A172 (cell line): ENCODE results near the gene NFE2. TPM values are rescaled to one million over a fixed set of nuclear protein-coding genes. Genes with fewer than 3 reads are reported as not detected.
A peak's percentile ranks its signal among the peaks of the same experiment; 100 is the strongest.
"Not testable (repeated sequence)": the region's sequence is repeated elsewhere in the genome, so short reads cannot be mapped to it uniquely, and the experiment has no call there.

Source experiments
- DNase-seq: peaks from one replicate; pipeline ENCODE4 v3.0.0-alpha.2; 2015; ENCODE audit warnings: low spot score
- total RNA-seq: library from RNA; depleted of rRNA; stranded (reverse); fragments of >200 nt; shearing (Covaris generic); gene quantifications from 2 replicates; pipeline ENCODE4 v1.2.3, GENCODE V29; 2014

NFE2 gene
- total RNA-seq, 1 experiment from 2014 or later, result not detected

DNA sequence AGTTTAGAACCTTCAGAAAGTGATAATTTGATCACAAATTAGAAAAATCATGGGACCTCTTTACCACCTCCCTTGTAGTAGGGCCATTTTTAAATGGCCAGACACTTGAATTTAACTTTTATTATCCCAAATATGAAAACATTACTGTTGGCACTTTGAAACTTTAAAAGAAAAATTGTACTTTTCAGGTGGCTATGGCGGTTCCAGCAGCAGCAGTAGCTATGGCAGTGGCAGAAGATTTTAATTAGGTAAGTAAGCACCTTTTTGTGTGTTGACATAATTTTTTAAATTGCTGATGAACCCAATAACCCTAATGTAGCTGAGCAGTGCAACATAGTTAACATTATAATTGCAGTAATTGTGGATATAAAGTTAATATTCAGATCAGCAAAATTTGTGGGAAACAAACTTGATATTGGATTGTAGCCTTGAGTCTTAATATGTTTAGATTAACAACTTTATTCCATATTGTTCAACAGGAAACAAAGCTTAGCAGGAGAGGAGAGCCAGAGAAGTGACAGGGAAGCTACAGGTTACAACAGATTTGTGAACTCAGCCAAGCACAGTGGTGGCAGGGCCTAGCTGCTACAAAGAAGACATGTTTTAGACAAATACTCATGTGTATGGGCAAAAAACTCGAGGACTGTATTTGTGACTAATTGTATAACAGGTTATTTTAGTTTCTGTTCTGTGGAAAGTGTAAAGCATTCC, 16.6 kb downstream of the NFE2 start:
- not testable (repeated sequence) for DNase-seq

DNA sequence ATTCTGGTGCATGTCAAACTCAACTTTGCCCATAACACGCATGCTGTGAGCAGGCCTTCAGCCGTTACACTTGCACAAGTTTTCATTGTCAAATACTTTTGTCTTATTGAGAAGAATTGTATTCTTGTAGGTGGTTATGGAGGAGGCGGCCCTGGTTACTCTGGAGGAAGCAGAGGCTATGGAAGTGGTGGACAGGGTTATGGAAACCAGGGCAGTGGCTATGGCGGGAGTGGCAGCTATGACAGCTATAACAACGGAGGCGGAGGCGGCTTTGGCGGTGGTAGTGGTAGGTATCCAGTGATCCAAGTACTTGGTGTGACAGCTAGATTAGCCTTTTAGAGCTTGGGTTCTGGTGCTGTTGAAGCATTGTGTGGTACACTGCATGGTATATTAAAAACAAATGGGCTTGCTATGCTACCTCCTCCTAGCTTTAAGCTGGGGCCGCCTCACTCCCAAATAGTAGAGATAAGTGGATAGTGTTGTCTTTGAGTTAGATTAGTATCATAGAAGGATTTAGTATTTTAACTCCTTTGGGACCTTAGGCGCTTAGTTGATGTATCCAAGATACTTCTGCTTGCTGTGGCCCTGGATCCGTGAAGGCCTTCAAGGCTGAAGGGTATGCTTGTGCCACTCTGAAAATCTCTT, 17.7 kb downstream of the NFE2 start:
- DNase-seq, result no peak

DNA sequence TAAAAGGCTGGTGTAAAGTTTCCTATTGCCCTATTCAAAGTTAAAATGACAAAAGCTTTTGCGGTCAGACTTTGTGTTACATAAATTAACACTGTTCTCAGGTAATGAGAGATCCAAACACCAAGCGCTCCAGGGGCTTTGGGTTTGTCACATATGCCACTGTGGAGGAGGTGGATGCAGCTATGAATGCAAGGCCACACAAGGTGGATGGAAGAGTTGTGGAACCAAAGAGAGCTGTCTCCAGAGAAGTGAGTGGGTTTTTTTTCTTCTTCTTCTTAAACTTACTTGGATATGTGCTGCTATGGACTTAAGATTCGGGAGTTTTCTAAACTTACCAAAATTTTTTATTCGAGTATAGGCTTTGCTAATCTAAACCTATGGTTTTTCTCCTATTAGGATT, 19.1 kb downstream of the NFE2 start:
- DNase-seq, result not testable (repeated sequence)

DNA sequence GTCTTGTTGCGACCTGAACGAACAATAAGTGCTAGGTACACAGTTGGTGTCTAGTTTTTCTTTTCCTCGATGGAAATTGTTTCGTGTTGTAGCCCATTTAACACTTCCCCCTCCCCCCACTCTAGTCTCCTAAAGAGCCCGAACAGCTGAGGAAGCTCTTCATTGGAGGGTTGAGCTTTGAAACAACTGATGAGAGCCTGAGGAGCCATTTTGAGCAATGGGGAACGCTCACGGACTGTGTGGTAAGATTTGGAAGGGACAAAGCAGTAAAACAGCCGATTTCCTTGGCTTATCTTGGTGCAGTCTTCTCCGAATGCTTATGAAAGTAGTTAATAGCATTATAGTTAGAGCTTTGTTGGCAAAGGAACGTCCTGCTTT, 19.6 kb downstream of the NFE2 start:
- DNase-seq, result not testable (repeated sequence)

DNA sequence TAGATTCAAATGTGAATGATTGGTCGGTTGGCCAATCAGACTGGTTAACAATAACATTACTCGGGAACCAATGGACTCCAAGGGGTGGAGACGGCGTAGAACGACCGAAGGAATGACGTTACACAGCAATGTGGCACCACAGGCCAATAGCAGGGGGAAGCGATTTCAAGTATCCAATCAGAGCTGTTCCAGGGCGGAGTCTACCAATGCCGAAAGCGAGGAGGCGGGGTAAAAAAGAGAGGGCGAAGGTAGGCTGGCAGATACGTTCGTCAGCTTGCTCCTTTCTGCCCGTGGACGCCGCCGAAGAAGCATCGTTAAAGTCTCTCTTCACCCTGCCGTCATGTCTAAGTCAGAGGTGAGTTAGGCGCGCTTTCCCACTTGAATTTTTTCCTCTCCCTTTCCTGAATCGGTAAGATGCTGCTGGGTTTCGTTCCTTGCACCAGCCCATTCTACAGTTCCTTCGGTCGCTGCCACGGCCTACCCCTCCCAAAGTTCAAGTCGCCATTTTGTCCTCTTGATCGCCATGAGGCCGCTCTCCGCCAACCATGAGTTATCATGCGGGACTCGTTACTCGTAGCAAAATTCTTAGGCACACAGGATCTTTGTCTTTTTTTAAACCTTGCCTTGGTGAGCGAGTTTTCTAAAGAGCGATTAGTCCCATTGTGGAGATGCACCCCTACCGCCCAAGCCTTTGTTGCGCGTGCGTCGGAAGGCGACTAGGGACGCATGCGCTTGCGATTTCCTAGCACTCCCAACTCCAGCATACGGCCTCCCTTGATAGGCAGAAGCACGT, 20.2 kb downstream of the NFE2 start, which contains the start of gene HNRNPA1:
Gene HNRNPA1, plus strand, starts transcription at position 259 of the 793 bp plus-strand sequence. Its CDS starts 82 bp downstream, at position 341.
- peak; percentile 100 for DNase-seq

DNA sequence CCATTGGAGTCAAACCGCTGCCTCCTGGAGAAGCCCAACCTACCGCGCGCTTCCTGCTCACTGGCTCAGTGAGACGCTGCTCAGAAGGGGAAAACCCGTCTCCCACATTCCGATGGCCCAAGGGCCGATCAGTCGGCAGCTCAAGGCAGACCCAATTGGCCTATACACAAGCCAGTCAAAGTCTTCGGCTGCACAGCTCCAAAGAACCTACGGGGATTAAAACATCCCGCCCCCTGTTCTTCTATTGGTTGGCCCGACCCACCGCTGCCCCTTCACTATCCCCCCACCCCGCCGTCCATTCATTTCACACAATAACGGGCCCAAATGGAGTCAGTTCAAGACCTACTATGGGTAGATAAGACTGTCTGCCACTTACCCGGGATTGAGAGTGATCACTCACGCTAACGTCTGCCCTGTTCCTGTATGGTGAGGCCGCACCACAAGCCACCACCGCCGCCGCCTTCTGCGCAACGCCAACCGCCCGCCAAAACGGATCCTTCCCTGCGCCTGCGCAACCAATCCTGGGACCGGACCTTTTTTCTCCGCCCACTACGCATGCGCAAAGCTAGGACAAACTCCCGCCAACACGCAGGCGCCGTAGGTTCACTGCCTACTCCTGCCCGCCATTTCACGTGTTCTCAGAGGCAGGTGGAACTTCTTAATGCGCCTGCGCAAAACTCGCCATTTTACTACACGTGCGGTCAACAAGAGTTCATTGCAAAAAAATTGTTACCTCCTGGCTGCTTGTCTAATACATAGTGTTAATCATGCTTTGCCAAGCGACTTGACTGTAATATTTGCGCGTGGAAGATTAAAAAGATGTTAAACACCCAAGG, 21.0 kb downstream of the NFE2 start, which contains the start of gene CBX5:
Gene CBX5, minus strand, starts transcription at position 491 of the 836 bp plus-strand sequence. CDS start 22,472 bp downstream, outside the sequence.
- DNase-seq, result peak; percentile 99

DNA sequence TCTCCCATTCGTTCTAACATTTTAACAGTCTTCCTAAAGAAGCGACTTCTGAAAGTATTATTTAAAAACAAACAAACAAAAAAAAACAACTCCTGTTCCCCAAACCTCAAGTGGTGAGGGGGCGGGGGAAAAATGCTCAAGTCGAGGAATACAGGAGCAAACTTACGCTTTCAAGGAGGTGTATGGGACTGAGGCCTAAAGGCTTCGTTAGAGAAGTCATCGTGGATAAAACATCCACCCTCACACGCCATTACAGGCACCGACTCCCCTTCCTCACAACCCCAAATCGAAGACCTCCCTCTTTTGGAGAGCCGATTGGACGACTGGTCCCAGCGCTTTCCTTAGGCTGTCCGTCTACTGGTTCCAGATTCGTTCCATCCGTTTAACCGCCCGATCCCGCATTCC, 21.6 kb downstream of the NFE2 start:
- DNase-seq, result no peak

DNA sequence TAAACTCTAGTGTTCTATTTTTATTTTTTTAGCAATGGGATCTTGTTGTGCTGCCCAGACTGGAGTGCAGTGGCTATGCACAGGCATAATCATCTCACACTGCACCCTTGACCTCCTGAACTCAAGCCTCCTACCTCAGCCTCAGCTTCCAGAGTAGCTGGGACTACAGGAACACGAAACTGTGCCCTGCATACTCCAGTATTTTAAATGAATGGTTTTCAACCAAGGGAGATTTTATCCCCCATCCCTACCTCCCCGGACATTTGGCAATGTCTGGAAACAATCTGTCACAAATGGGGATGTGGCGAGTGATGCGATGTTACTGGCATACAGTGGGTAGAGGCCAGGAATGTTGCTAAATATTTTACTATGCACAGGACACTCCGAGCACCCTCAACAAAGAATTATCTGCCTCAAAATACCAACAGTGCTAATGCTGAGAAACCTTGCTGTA, 23.0 kb downstream of the NFE2 start:
- DNase-seq, result no peak

DNA sequence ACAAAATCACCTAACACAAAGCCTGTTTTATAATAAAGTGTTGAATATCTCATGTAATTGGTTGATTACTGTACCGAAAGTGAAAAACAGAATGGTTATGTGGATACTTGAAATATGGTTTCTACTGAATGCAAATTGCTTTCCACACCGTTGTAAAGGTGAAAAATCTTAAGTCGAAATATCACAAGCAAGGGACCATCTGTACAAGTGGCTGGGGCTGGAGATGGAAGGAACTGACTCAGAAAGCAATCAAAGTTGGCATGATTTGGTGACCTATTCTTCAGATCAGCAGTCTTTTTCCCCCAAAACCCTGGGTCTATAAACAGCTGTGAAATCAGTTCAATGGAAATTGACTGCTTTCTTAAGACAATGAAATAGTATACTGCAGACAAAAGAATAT, 24.4 kb downstream of the NFE2 start:
- no peak for DNase-seq

DNA sequence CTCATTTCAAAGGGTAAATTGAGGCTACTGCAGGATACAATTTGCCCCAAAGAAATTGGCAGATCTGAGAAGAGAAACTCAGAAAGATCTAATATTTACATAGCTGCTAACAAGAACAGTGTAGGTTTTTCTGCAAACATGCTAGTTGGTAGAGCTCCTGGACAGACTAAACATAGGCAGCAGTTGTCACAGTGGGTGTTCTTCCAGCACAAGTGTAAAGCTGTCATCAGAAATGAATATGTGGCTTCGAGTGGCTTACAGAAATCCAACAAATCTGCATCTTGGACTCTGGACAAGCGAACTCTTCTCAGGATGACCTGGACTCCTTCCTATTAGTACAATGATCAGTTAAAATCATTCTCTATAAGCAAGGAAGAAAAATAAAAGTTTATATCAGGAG, 26.8 kb downstream of the NFE2 start:
- no peak for DNase-seq

DNA sequence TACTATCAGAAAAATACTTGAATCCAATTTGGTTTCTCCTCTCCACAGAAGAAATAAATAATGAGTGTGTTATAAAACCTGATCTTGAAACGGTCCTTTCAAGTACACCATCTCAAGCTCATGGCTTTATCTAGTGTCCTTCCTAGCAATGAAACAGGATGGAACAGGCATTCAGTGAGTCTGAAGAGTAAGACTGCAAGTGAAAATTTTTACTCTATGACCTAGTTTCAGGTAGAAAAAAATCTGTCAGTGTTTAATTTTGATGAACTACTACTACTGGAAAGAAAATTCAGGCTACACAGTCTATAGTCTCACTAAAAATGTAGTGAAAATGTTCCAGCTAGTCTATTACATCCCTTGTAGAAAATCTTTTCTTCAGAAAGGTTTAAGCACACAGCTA, 28.6 kb downstream of the NFE2 start:
- no peak for DNase-seq

DNA sequence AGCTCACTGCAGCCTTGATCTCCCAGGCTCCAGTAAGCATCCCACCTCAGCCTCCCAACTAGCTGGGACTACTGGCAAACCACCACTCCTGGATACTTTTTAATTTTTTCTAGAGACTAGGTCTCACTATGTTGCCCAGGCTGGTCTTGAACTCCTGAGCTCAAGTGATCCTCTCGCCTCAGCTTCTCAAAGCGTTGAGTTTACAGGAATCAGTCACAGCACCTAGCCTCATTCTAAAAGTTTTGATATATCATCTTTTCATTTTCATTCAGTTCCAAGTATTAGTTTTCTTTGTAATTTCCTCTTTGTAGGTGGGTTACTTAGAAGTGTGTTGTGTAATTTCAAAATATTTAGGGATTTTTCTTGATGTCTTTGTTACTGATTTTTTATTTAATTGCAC, 30.5 kb downstream of the NFE2 start:
- DNase-seq, result no peak

DNA sequence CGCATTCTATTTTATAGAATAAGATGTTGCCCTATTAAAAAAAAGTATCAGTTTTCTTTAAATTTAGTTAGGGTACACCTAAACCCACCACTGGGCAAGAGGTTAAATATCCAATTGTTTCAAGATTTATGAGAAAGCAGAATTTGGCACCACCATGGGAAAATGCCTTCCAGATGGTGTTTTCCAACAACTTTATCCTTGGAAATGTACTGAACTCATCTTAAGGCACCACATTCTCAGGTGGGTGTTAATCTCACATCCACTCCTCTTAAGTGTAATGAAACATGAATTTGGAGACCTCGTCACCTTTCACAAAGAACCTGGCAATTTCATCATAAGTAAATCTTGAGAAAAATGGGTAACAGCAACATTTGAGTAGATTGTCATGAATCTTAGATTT, 34.0 kb downstream of the NFE2 start:
- DNase-seq, result no peak

DNA sequence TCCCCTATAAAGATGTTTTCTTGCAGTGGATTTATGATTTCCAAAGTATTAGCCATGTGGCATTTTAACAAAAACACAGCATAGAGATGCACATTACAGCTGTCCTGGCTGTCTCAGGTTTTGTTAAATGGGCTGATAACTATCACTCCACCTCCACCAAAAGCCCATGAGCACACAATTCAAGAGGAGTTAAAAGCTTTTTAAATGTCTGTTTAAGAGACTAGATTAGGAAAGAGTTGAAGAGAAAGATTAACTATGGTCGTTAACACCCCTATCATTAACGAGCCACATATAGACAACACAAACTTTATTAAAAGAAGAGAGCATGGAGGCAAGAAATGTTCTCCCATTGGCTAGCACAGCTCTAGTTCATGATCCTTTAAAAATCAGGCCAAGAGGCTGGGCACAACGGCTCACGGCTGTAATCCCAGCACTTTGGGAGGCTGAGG, 35.4 kb downstream of the NFE2 start:
- no peak for DNase-seq

DNA sequence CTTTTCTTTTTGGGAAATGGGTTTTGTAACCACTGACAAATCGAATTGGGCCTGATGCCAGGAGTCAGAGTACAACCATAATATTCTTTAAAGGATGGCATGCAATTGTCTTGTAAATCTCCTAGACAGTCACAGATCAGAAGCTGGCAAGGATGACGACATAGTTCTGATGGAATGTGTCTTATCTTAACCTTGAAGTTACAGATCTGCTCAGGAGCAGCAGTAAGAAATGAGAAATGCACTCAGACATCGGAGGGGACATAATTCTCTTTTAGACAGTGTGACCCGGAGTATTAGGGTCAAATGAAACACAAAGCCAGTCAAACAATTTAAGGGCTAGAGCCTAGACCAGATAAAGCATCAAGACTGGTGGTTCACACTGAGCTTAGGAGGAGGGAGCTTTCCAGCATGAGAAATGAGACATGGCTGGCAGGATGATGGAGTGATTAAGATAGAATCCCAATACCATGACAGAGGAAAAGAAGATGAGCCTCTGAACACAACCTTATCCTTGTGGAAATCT, 38.4 kb downstream of the NFE2 start:
- peak; percentile 78 for DNase-seq

DNA sequence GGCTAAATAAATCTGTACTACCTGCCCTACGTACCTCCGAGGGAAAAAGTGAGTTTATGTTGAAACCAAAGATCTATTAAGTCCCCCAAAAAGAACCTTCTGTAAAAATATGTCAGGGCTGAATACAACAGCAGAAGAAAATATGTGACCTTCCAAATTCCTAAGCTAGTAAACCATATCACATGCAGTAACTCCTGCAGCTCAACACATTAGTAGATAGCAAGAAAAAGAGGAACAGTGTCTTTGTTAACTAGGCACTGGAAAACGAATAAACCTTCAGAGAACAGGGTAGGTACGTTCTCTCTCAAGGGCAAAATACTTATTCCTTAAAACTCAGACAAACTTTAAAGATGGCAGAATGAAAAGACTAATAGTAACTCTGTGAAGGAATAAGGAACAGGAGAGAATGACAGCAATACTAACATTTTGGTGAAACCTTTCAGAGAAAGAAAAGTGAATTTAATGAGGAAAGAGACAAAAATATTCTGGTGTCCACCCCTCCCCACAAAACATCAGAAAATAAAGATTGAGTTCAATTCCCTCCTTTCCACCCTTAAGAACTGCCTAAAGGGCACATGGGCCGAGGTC, 38.9 kb downstream of the NFE2 start:
- no peak for DNase-seq

DNA sequence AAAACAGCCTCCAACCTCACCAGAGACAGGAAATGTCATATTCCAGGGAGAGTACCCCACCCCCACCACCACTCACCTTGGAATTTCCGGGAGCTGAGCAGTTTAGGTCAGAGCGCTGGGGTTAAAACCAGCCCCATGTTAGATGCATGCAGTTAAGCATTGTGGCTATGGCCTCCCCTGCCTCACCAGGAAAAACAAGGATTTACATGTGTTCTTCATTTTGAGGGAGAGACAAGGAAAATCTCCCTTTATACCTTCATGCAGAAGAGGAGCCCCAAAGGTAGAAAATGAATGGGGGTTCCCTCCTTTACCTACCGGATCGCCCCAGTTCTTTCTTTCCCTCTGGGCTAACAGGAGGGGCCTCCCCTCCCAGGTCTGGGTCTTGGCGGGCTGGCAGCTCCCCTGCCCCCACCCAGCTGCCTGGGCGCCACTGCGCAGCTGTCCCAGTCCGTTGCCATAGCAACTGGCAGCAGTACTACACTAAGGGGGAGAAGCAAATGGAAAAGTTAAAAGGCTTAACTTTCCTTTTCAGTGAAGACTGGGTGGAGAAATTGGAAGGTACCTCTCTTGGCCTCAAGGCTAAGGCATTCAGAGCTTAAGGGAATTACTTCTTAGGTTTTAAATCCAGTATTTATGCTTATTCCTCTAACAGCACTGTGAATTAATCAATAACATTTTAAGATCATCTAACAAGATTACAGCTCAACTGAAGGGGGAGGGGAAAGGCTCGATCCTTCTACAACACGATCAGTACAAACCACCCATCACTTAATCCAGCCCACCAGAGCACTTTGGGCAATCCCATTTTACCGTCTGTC, 41.4 kb downstream of the NFE2 start:
- DNase-seq, result peak; percentile 77

DNA sequence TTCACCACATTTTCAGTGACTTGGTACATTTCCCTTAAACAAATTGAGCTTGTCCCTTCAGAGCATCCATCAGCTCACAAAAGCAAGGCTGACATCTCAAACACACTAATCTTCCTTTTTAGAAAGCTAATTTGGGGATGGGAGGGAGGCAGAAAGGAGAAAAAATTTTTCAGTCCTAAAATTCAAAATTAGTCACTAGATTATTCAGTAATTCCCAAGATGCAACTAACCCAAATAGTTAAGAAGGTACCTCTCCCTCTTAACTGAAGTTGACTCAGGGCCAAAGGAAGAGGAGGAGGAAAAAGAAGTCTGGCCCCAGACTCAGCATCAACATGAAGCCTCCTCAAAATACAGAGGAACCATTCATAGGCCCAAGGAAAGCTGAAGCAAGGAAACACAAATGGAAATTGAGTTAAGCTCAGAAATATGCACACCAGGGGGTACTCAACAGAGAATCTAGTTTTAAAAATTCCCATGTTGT, 42.6 kb downstream of the NFE2 start:
- peak; percentile 30 for DNase-seq

DNA sequence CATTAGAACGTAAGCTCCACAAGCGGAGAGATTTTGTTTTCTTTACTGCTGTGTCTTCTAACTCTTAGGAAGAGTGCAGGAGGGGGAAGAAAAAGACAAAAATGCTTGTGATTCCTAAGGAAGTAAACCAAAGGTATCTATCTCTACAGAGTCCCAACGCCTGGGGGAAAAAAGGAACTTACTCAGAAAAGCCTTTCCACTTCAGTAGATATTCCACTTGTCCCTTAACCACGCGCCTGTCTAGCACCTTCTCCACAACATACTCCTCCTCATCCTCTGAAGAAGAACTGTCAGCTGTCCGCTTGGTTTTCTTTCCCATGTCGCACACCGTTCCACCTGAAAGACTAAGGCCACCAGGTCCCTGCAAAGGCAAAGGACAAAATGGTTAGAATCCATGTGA, 43.5 kb downstream of the NFE2 start:
- DNase-seq, result no peak

DNA sequence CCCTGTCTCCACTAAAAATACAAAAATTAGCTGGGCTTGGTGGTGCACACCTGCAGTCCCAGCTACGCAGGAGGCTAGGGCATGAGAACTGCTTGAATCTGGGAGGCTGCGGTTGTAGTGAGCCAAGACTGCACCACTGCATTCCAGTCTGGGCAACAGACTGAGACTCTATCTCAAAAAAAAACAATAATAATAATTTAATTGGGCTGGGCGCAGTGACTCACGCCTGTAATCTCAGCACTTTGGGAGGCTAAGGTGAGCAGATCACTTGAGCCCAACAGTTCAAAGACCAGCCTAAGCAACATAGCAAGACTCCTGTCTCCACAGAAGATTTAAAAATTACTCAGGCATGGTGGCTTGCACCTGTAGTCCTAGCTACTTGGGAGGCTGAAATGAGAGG, 47.6 kb downstream of the NFE2 start:
- no peak for DNase-seq
